ENCODE measurements around the gene ARMC3.

ARMC3 gene

GRCh38 chr10:23001901-23002516, 74.2 kb downstream of the ARMC3 start:
- TF ChIP-seq FOXP2 (optimal IDR thresholded peaks at IDR 0.05; ENCODE audit: control extremely low read depth, extremely low read length, insufficient read depth) (no peak), EZH2 (IDR thresholded peaks at IDR 0.05) (no peak), POLR2AphosphoS5 (IDR thresholded peaks at IDR 0.05; ENCODE audit: borderline replicate concordance, low read depth, low read length) (no peak)
- DNase-seq (ENCODE audit: low read depth, low spot score), result no peak
- no peak overlapping the region for H3K27ac ChIP-seq
- H3K9me3 ChIP-seq (ENCODE audit: low read depth, low read length), result no peaks in the 10 kb centered on the region
- no peak overlapping the region for H3K9ac ChIP-seq (ENCODE audit: insufficient read length)
- no peak overlapping the region for H3K4me3 ChIP-seq
- no peaks in the 10 kb centered on the region for H3K36me3 ChIP-seq (ENCODE audit: insufficient read depth, low read length)

DNA sequence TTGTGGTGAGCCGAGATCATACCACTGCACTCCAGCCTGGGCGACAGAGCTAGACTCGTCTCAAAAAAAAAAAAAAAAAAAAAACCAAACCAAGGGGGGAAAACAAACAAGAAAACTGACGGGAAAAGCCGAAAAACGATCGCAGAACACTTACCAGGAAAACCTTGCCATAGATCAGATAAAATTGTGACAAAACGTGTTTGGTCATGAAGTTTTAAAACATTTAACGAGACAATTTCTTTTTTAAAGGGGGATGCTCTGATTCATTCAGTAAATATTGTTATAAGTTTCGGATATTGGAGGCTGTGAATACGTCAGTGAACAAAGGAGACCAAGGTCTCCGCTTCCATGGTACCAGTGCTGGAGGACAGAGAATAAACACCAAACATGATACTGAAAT, 77.3 kb downstream of the ARMC3 start:
- no peak overlapping the region for H3K27ac ChIP-seq
- no peaks in the 10 kb centered on the region for H3K36me3 ChIP-seq (ENCODE audit: insufficient read depth, low read length)
- no peak overlapping the region for H3K9ac ChIP-seq (ENCODE audit: insufficient read length)
- H3K9me3 ChIP-seq (ENCODE audit: low read depth, low read length), result no peaks in the 10 kb centered on the region
- H3K4me3 ChIP-seq, result no peak overlapping the region
- TF ChIP-seq FOXP2 (optimal IDR thresholded peaks at IDR 0.05; ENCODE audit: control extremely low read depth, extremely low read length, insufficient read depth), result no peak
- TF ChIP-seq EZH2 (IDR thresholded peaks at IDR 0.05), result no peak
- TF ChIP-seq POLR2AphosphoS5 (IDR thresholded peaks at IDR 0.05; ENCODE audit: borderline replicate concordance, low read depth, low read length), result no peak
- DNase-seq (ENCODE audit: low read depth, low spot score), result no peak

DNA sequence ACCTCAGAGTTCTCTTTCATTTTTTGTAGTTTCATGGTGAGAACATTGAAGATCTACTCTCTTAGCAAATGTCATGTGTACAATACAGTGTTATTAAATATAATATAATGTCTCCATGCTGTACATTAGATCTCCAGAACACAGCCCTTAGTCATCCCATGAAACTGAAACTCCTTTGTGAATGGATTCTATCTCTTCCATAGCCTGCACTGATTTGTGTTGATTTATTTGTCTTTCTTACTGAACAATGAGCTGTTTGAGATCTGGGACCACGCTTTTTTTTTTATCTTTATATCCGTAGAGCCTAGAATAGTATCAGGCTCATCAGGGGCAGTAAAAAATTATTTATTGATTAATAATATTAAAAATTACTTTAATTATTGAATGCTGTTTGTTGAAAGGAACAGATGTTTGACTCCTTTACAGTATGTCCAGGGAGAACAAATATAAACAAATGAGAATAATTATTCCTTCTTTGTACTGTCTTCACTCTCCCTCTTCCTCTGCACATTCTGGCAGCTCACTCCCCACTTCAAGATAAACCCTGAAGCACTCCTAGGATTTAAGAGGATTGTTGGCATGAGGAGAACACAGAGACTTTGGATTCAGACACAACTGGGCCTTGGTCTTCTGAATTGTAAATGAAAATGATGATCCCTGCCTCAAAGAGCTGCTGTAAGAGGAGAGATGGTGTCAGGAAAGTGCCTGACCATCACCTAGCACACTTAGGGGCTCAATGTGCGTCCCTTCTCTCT, 85.9 kb downstream of the ARMC3 start:
- Histone ChIP-seq H3K4me3 (no peak overlapping the region), H3K9ac (ENCODE audit: insufficient read length) (no peak overlapping the region), H3K36me3 (ENCODE audit: insufficient read depth, low read length) (no peaks in the 10 kb centered on the region), H3K9me3 (ENCODE audit: low read depth, low read length) (no peaks in the 10 kb centered on the region), H3K27ac (no peak overlapping the region)
- TF ChIP-seq EZH2 (IDR thresholded peaks at IDR 0.05) (no peak), FOXP2 (optimal IDR thresholded peaks at IDR 0.05; ENCODE audit: control extremely low read depth, extremely low read length, insufficient read depth) (no peak), POLR2AphosphoS5 (IDR thresholded peaks at IDR 0.05; ENCODE audit: borderline replicate concordance, low read depth, low read length) (no peak)
- DNase-seq (ENCODE audit: low read depth, low spot score), result no peak

GRCh38 chr10:23015021-23015707, 87.3 kb downstream of the ARMC3 start:
- Histone ChIP-seq H3K36me3 (ENCODE audit: insufficient read depth, low read length) (no peaks in the 10 kb centered on the region), H3K9ac (ENCODE audit: insufficient read length) (no peak overlapping the region), H3K27ac (no peak overlapping the region), H3K4me3 (no peak overlapping the region), H3K9me3 (ENCODE audit: low read depth, low read length) (no peaks in the 10 kb centered on the region)
- TF ChIP-seq POLR2AphosphoS5 (IDR thresholded peaks at IDR 0.05; ENCODE audit: borderline replicate concordance, low read depth, low read length) (no peak), EZH2 (IDR thresholded peaks at IDR 0.05) (no peak), FOXP2 (optimal IDR thresholded peaks at IDR 0.05; ENCODE audit: control extremely low read depth, extremely low read length, insufficient read depth) (no peak)
- DNase-seq (ENCODE audit: low read depth, low spot score), result no peak

GRCh38 chr10:23016636-23017035, 88.8 kb downstream of the ARMC3 start:
- no peak for TF ChIP-seq EZH2 (IDR thresholded peaks at IDR 0.05)
- TF ChIP-seq FOXP2 (optimal IDR thresholded peaks at IDR 0.05; ENCODE audit: control extremely low read depth, extremely low read length, insufficient read depth), result no peak
- TF ChIP-seq POLR2AphosphoS5 (IDR thresholded peaks at IDR 0.05; ENCODE audit: borderline replicate concordance, low read depth, low read length), result no peak
- no peak overlapping the region for H3K27ac ChIP-seq
- H3K9me3 ChIP-seq (ENCODE audit: low read depth, low read length), result no peaks in the 10 kb centered on the region
- no peak overlapping the region for H3K4me3 ChIP-seq
- H3K36me3 ChIP-seq (ENCODE audit: insufficient read depth, low read length), result no peaks in the 10 kb centered on the region
- no peak overlapping the region for H3K9ac ChIP-seq (ENCODE audit: insufficient read length)
- DNase-seq (ENCODE audit: low read depth, low spot score), result no peak

- H3K4me3 ChIP-seq, result no peak overlapping the region
- H3K27ac ChIP-seq, result no peak overlapping the region
- DNase-seq (ENCODE audit: low read depth, low spot score), result no peak
- no peaks in the 10 kb centered on the region for H3K9me3 ChIP-seq (ENCODE audit: low read depth, low read length)
- no peak overlapping the region for H3K9ac ChIP-seq (ENCODE audit: insufficient read length)
- no peaks in the 10 kb centered on the region for H3K36me3 ChIP-seq (ENCODE audit: insufficient read depth, low read length)
- TF ChIP-seq POLR2AphosphoS5 (IDR thresholded peaks at IDR 0.05; ENCODE audit: borderline replicate concordance, low read depth, low read length) (no peak), FOXP2 (optimal IDR thresholded peaks at IDR 0.05; ENCODE audit: control extremely low read depth, extremely low read length, insufficient read depth) (no peak), EZH2 (IDR thresholded peaks at IDR 0.05) (no peak)
These were observed 91.8 kb downstream of the ARMC3 start for GRCh38 chr10:23019633-23020032.

- Histone ChIP-seq H3K27ac (no peak overlapping the region), H3K9me3 (ENCODE audit: low read depth, low read length) (no peaks in the 10 kb centered on the region), H3K36me3 (ENCODE audit: insufficient read depth, low read length) (no peaks in the 10 kb centered on the region), H3K4me3 (no peak overlapping the region), H3K9ac (ENCODE audit: insufficient read length) (no peak overlapping the region)
- no peak for DNase-seq (ENCODE audit: low read depth, low spot score)
- TF ChIP-seq EZH2 (IDR thresholded peaks at IDR 0.05), result no peak
- TF ChIP-seq FOXP2 (optimal IDR thresholded peaks at IDR 0.05; ENCODE audit: control extremely low read depth, extremely low read length, insufficient read depth), result no peak
- TF ChIP-seq POLR2AphosphoS5 (IDR thresholded peaks at IDR 0.05; ENCODE audit: borderline replicate concordance, low read depth, low read length), result no peak
These were observed 93.6 kb downstream of the ARMC3 start for GRCh38 chr10:23021430-23021829.

- DNase-seq (ENCODE audit: low read depth, low spot score), result no peak
- no peak overlapping the region for H3K9ac ChIP-seq (ENCODE audit: insufficient read length)
- H3K27ac ChIP-seq, result no peak overlapping the region
- TF ChIP-seq EZH2 (IDR thresholded peaks at IDR 0.05) (no peak), FOXP2 (optimal IDR thresholded peaks at IDR 0.05; ENCODE audit: control extremely low read depth, extremely low read length, insufficient read depth) (no peak), POLR2AphosphoS5 (IDR thresholded peaks at IDR 0.05; ENCODE audit: borderline replicate concordance, low read depth, low read length) (no peak)
- no peaks in the 10 kb centered on the region for H3K9me3 ChIP-seq (ENCODE audit: low read depth, low read length)
- no peaks in the 10 kb centered on the region for H3K36me3 ChIP-seq (ENCODE audit: insufficient read depth, low read length)
- no peak overlapping the region for H3K4me3 ChIP-seq
These were observed 96.1 kb downstream of the ARMC3 start for GRCh38 chr10:23024002-23024401.
